Neural progenitor cell (in vitro differentiated cells): Measurements from ENCODE around the gene CUEDC1. TPM values are rescaled to one million over a fixed set of nuclear protein-coding genes. Genes with fewer than 3 reads are reported as not detected.
A peak's percentile ranks its signal among the peaks of the same experiment; 100 is the strongest.

Source experiments
- DNase-seq: peaks from one replicate; pipeline ENCODE4 v3.0.0-alpha.2; 2016; ENCODE audit warnings: low spot score
- H2AFZ ChIP-seq: fragments of 200-600 bp; sonication (generic); replicated peaks from 2 replicates; pipeline ENCODE4 v1.6.1; 2016; ENCODE audit warnings: antibody characterized with exemption
- H3F3A ChIP-seq: fragments of 200-600 bp; sonication (generic); 2 replicates; pipeline ENCODE4 v1.6.1; 2016; ENCODE audit warnings: antibody characterized with exemption, low read depth
- H3K27ac ChIP-seq: fragments of 200-600 bp; sonication (generic); 2 replicates; pipeline ENCODE4 v1.5.1; 2016; ENCODE audit warnings: mild to moderate bottlenecking
- H3K27me3 ChIP-seq: fragments of 200-600 bp; sonication (generic); 2 replicates; pipeline ENCODE4 v1.6.1; 2016; ENCODE audit warnings: mild to moderate bottlenecking, moderate library complexity
- H3K36me3 ChIP-seq: fragments of 200-600 bp; sonication (generic); 2 replicates; pipeline ENCODE4 v1.5.1; 2016
- H3K4me1 ChIP-seq: fragments of 200-600 bp; sonication (generic); 2 replicates; pipeline ENCODE4 v1.6.1; 2016; ENCODE audit warnings: mixed run types
- H3K4me2 ChIP-seq: fragments of 200-600 bp; sonication (generic); 2 replicates; pipeline ENCODE4 v1.6.1; 2016
- H3K4me3 ChIP-seq: fragments of 200-600 bp; sonication (generic); 2 replicates; pipeline ENCODE4 v1.5.1; 2016
- H3K79me2 ChIP-seq: fragments of 200-600 bp; sonication (generic); 2 replicates; pipeline ENCODE4 v1.6.1; 2016; ENCODE audit warnings: low read depth
- H3K9ac ChIP-seq: fragments of 200-600 bp; sonication (generic); 2 replicates; pipeline ENCODE4 v1.6.1; 2016
- H3K9me3 ChIP-seq: fragments of 200-600 bp; sonication (generic); 2 replicates; pipeline ENCODE4 v1.5.1; 2016; ENCODE audit warnings: low read depth
- H4K20me1 ChIP-seq: fragments of 200-600 bp; sonication (generic); 2 replicates; pipeline ENCODE4 v1.6.1; 2016; ENCODE audit warnings: low read depth
- H3K27ac Mint-ChIP-seq: 3 replicates; pipeline ENCODE4 v1.8.0; 2021; ENCODE audit warnings: mixed read lengths
- H3K27me3 Mint-ChIP-seq: 2 replicates; pipeline ENCODE4 v1.8.0; 2022; ENCODE audit warnings: low read depth, mild to moderate bottlenecking, inconsistent platforms, moderate library complexity, mixed read lengths; ENCODE audit not compliant: insufficient read depth
- H3K36me3 Mint-ChIP-seq: 3 replicates; pipeline ENCODE4 v1.8.0; 2021; ENCODE audit warnings: mixed read lengths
- H3K4me1 Mint-ChIP-seq: 3 replicates; pipeline ENCODE4 v1.8.0; 2021; ENCODE audit warnings: mixed read lengths
- H3K4me3 Mint-ChIP-seq: 3 replicates; pipeline ENCODE4 v1.8.0; 2021; ENCODE audit warnings: mild to moderate bottlenecking, moderate library complexity, mixed read lengths
- H3K9me3 Mint-ChIP-seq: 3 replicates; pipeline ENCODE4 v1.8.0; 2020; ENCODE audit warnings: mixed read lengths
- EZH2 ChIP-seq: fragments of 200-600 bp; sonication (generic); IDR thresholded peaks from 2 replicates; pipeline ENCODE4 v1.6.1; 2017; ENCODE audit warnings: antibody characterized with exemption, mild to moderate bottlenecking, moderate library complexity
- EZH2phosphoT487 ChIP-seq: fragments of 200-600 bp; sonication (generic); IDR thresholded peaks from 2 replicates; pipeline ENCODE4 v1.6.1; 2017; ENCODE audit warnings: antibody characterized with exemption
- total RNA-seq: library from RNA; depleted of rRNA; stranded (reverse); fragments of >200 nt; gene quantifications from 2 replicates; pipeline ENCODE4 v1.2.3, GENCODE V29; 2015; ENCODE audit warnings: low replicate concordance
- TF ChIP-seq, protein P1 (sequence below): fragments of 200-600 bp; sonication (generic); IDR thresholded peaks from 2 replicates; pipeline ENCODE4 v1.5.1; 2017; ENCODE audit warnings: antibody characterized with exemption, mild to moderate bottlenecking

Gene CUEDC1
- total RNA-seq, 1 donor from 2014 or later: 8.8 TPM

DNA sequence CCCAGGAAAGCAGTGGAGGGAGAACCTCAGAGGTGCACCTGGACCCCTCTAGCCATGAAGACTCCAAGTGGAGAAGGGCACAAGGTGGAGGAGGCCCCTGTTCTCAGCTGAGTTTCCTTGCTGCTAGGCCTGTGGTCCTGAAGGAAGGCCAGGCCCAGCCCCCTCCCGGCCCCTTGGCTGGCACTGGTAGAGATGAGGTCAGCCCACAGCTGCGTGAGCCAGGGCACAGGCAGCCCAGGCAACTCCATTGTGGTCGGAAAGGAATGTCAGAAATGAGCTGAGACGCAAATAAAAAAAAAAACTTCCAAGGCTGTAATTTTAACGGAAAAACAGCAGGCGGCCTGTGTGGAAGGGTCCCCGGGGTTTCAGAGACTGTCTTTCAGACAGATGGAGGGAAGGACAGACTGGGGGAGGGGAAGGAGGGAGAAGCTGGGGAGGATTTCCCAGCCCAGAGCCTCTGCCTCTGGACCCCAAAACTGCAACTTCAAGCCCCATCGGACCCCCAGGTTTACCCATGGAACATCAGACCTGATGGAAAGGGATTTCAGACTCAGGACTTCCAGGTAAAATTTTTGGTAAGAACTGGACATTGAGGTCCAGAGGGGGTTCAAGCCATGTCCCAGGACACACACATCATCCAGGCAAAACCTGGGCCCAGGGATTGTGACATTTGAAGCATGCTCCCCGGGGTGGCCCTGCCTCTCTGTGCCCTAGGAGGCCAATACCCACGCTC, 79.8 kb downstream of the CUEDC1 start:
- Histone ChIP-seq H3K9ac (no peak overlapping the region), H3K9me3 (no peaks in the 10 kb centered on the region), H3K4me1 (peaks cover 28% of the 10 kb centered on the region), H3K27ac (no peak overlapping the region), H3K36me3 (no peaks in the 10 kb centered on the region), H3K27me3 (peaks cover 30% of the 10 kb centered on the region), H3K4me2 (peak overlapping the region; percentile 56), H3K4me3 (no peak overlapping the region), H3K79me2 (no peaks in the 10 kb centered on the region), H4K20me1 (no peaks in the 10 kb centered on the region), H2AFZ (no peak overlapping the region), H3F3A (peaks cover 27% of the 10 kb centered on the region)
- peaks cover 11% of the 10 kb centered on the region for H3K27me3 Mint-ChIP-seq
- peak overlapping the region; percentile 94 for H3K27ac Mint-ChIP-seq
- H3K9me3 Mint-ChIP-seq: no peaks in the 10 kb centered on the region
- no peak for TF ChIP-seq EZH2phosphoT487
- TF ChIP-seq, protein P1, sequence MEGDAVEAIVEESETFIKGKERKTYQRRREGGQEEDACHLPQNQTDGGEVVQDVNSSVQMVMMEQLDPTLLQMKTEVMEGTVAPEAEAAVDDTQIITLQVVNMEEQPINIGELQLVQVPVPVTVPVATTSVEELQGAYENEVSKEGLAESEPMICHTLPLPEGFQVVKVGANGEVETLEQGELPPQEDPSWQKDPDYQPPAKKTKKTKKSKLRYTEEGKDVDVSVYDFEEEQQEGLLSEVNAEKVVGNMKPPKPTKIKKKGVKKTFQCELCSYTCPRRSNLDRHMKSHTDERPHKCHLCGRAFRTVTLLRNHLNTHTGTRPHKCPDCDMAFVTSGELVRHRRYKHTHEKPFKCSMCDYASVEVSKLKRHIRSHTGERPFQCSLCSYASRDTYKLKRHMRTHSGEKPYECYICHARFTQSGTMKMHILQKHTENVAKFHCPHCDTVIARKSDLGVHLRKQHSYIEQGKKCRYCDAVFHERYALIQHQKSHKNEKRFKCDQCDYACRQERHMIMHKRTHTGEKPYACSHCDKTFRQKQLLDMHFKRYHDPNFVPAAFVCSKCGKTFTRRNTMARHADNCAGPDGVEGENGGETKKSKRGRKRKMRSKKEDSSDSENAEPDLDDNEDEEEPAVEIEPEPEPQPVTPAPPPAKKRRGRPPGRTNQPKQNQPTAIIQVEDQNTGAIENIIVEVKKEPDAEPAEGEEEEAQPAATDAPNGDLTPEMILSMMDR: peak; percentile 21
- peak; percentile 80 for DNase-seq
- H3K4me3 Mint-ChIP-seq: peak overlapping the region; percentile 69
- H3K36me3 Mint-ChIP-seq: peaks cover 33% of the 10 kb centered on the region
- peaks cover 78% of the 10 kb centered on the region for H3K4me1 Mint-ChIP-seq

DNA sequence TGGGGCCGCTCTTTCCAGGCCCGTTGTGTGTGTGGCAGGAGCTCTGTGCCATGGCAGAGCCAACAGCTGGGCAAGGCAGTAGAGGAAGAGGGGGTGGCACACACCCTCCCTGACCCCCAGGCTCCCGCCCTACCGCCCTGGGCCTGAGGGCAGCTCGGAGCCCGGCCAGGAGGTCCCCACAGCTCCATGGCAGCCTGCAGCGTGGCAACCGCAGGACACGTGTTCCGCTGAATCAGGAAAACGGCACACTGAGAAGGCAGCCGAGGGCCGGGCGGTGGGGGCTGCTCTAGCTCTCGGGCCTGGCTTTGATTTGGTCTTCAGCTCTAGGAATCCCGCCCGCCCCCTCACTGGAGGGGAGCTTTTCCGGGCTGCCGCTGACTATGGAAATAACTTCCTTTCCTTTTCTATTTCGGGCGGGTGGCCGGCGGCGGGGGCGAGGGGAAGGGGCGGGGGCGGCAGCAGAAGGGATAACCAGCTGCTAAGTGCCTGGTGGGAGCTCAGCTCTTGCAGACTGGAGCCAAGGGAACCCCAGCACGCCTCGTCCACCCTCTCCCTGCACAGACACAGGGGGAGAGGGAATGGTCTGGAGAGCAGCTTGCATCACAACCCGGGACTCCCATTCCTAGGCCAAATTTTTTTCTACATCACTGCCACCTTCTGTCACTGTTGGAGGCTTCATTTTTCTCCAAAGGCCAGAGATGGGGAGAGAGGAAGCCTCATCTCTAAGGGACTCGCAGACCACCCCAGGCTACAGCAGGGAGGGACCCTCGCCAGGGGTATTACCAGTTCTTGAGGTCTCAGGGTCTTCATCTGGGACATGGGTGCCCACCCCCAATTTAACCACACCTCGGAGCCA, 80.5 kb downstream of the CUEDC1 start:
- Mint-ChIP-seq H3K27me3 (peaks cover 12% of the 10 kb centered on the region), H3K4me1 (peaks cover 79% of the 10 kb centered on the region), H3K4me3 (peak overlapping the region; percentile 73), H3K36me3 (peaks cover 39% of the 10 kb centered on the region), H3K27ac (peak overlapping the region; percentile 91), H3K9me3 (no peaks in the 10 kb centered on the region)
- Histone ChIP-seq H3K4me1 (peaks cover 26% of the 10 kb centered on the region), H3F3A (peaks cover 31% of the 10 kb centered on the region), H3K4me2 (peak overlapping the region; percentile 56), H3K4me3 (no peak overlapping the region), H2AFZ (no peak overlapping the region), H3K27ac (no peak overlapping the region), H3K36me3 (no peaks in the 10 kb centered on the region), H4K20me1 (no peaks in the 10 kb centered on the region), H3K9ac (no peak overlapping the region), H3K79me2 (no peaks in the 10 kb centered on the region), H3K9me3 (no peaks in the 10 kb centered on the region), H3K27me3 (peaks cover 30% of the 10 kb centered on the region)
- TF ChIP-seq EZH2phosphoT487 (no peak), EZH2 (peak; percentile 38)
- DNase-seq: peak; percentile 88

DNA sequence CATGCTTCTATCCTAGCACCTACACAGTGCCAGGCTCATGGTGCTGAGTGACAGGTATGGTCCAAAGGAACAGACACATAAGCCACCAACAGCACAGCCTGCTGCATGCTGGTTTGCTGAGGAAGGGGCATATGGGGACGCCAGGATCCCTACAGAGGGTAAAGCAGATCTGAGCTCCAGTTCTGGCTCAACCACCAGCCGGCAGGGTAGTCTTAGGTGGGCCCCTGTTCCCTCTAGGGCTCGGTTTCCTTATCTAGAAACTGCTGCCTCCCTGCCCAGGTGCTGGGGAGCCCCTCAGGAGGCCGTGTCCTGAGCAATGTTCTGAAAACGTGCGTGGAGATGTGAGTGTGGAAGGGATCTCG, 81.2 kb downstream of the CUEDC1 start:
- Histone ChIP-seq H2AFZ (no peak overlapping the region), H3K4me2 (peak overlapping the region; percentile 56), H3K27ac (no peak overlapping the region), H3K27me3 (peaks cover 30% of the 10 kb centered on the region), H3K4me3 (no peak overlapping the region), H3K4me1 (peaks cover 27% of the 10 kb centered on the region), H3K9ac (no peak overlapping the region), H3K36me3 (no peaks in the 10 kb centered on the region), H4K20me1 (no peaks in the 10 kb centered on the region), H3K9me3 (no peaks in the 10 kb centered on the region), H3F3A (peaks cover 31% of the 10 kb centered on the region), H3K79me2 (no peaks in the 10 kb centered on the region)
- Mint-ChIP-seq H3K9me3 (no peaks in the 10 kb centered on the region), H3K27me3 (peaks cover 12% of the 10 kb centered on the region), H3K36me3 (peaks cover 35% of the 10 kb centered on the region), H3K4me3 (peak overlapping the region; percentile 73), H3K27ac (peak overlapping the region; percentile 88), H3K4me1 (peaks cover 79% of the 10 kb centered on the region)
- no peak for DNase-seq
- TF ChIP-seq, protein P1: no peak
- TF ChIP-seq EZH2 (no peak), EZH2phosphoT487 (no peak)
